ENCODE data around the gene GRHL3.

GRHL3 gene

DNA sequence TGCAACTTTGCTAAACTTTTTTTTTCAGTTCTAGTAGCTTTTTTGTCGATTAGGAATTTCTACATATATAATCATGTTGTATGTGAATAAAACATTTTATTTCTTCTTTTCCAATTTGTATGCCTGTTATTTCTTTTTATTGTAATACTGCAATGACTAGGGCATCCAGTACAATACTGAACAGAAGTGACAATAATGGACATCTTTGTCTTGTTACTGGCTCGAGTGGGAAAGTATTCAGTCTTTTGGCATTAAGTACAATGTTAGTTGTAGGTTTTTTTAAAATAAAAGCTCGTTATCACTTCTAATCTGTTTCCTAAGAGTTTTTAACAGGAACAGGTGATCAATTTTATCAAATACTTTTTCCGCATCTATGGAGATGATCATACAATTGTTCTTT lies 84.6 kb downstream of the GRHL3 start:
- no peak for DNase-seq (ENCODE audit: low read depth)
